ENCODE results near the gene CHCT1. TPM values are rescaled to one million over a fixed set of nuclear protein-coding genes. Genes with fewer than 3 reads are reported as not detected.

Gene CHCT1
- total and polyA plus RNA-seq, 2 of the 8 experiments (the other 6 are each of a cell fraction or from before 2014, with no cell fraction given), result 0.06 TPM; not detected in 1

DNA sequence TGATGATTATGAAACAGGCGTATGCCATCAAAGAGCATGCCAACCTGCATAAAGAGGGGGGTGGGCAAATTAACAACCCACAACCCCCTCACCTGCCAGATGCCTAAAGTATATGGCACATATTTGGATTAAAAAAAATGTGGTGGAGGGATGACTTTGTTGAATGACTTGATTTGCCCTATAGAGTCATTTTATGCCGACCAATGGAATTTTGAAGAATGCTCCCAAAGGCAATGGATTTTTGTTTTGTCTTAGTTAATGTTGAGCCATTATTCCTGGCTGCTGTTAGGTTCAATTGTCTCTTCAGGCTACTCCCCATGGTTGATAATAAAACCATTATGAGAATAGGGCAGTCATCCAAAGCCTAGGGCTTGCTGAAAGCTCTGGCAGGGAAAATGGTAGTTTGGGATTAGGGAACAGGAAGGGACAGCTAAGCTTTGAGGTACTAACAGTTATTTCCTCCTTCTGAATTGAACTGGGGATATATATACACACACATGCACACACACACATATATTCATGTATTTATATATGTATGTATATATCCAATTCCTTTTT lies 5.8 kb upstream of the CHCT1 start:
- no peak overlapping the region for H2AK5ac ChIP-seq (ENCODE audit: low read depth, low read length)
- no peaks in the 10 kb centered on the region for H3K27me3 ChIP-seq (replicated peaks in 1 of 4; ENCODE audit: control insufficient read depth in 3 of 4, extremely low read depth in 1 of 4, insufficient read depth in 3 of 4, low read length in 3 of 4)
- no peak overlapping the region for H3K4me3 ChIP-seq (ENCODE audit: extremely low read depth in 1 of 4, insufficient read depth in 2 of 4, low read depth in 3 of 4, low read length in 4 of 4)
- H3K14ac ChIP-seq (ENCODE audit: insufficient read length), result no peak overlapping the region
- H3K79me2 ChIP-seq (ENCODE audit: control insufficient read depth in 1 of 2, insufficient read depth in 2 of 2, low read length in 2 of 2), result no peaks in the 10 kb centered on the region
- no peak overlapping the region for H4K8ac ChIP-seq (ENCODE audit: extremely low read depth, insufficient read depth, low read length)
- no peaks in the 10 kb centered on the region for H4K20me1 ChIP-seq (replicated peaks in 1 of 2; ENCODE audit: control insufficient read depth in 1 of 2, insufficient read depth in 2 of 2, low read length in 2 of 2)
- ChIA-PET POLR2A (ENCODE audit: partially characterized antibody) (interaction anchor here (0.5 kb wide), 1 partner anchor 10 kb away, joined by 3 read pairs; no protein-coding TSS in a partner anchor), CTCF (ENCODE audit: partially characterized antibody) (interaction anchor here (0.6 kb wide), 1 partner anchor 175 kb away, joined by 5 read pairs; no protein-coding TSS in a partner anchor)
- no peak overlapping the region for H2BK20ac ChIP-seq (ENCODE audit: low read length)
- no peak overlapping the region for H4K91ac ChIP-seq (replicated peaks; ENCODE audit: insufficient read length, low read length)
- 88% methylated on average over 2 of the region's 2 CpGs; no CpG with 5 or more reads in 1 of the 2 experiments for WGBS, 2 experiments (ENCODE audit: extremely low coverage in 1 of 2, insufficient coverage in 1 of 2, insufficient read length in 1 of 2, insufficient replicate concordance in 2 of 2, low coverage in 1 of 2, low lambda C conversion rate in 2 of 2, missing lambda C conversion rate in 1 of 2)
- no peak overlapping the region for H3K23ac ChIP-seq (ENCODE audit: insufficient read length)
- H3K4me1 ChIP-seq (replicated peaks in 1 of 4; ENCODE audit: control insufficient read depth in 3 of 4, insufficient read depth in 4 of 4, low read length in 3 of 4), result no peaks in the 10 kb centered on the region
- no peak overlapping the region for H2AFZ ChIP-seq (ENCODE audit: low read length)
- H2BK12ac ChIP-seq (ENCODE audit: low read depth, low read length), result no peak overlapping the region
- FAIRE-seq (no peak), DNase-seq (ENCODE audit: low read depth in 1 of 2, low spot score in 2 of 2) (no peak)
- H4K5ac ChIP-seq (ENCODE audit: insufficient read length, low read depth, low read length), result no peak overlapping the region
- H3K4ac ChIP-seq (replicated peaks; ENCODE audit: insufficient read length, low read depth, low read length), result no peak overlapping the region
- no peak overlapping the region for H3K18ac ChIP-seq (ENCODE audit: extremely low read depth, low read length)
- no peak for TF ChIP-seq FOSL1 (IDR thresholded peaks at IDR 0.05; ENCODE audit: insufficient read depth, low read depth, low read length)
- TF ChIP-seq EZH2 (IDR thresholded peaks at IDR 0.05; ENCODE audit: low read depth, low read length, severe bottlenecking), result no peak
- TF ChIP-seq TCF12 (IDR thresholded peaks at IDR 0.05; ENCODE audit: low read depth, low read length), result no peak
- TF ChIP-seq RXRA (IDR thresholded peaks at IDR 0.05; ENCODE audit: insufficient read depth, low read depth, low read length), result no peak
- no peak for TF ChIP-seq SP2 (IDR thresholded peaks at IDR 0.05; ENCODE audit: low read length)
- no peak for TF ChIP-seq BACH1 (IDR thresholded peaks at IDR 0.05; ENCODE audit: low read length)
- no peak for TF ChIP-seq YY1 (IDR thresholded peaks at IDR 0.05; ENCODE audit: low read depth, low read length)
- TF ChIP-seq BRCA1 (IDR thresholded peaks at IDR 0.05; ENCODE audit: low read depth, low read length), result no peak
- TF ChIP-seq PHF8 (conservative IDR thresholded peaks at IDR 0.05; ENCODE audit: low read depth, low read length), result no peak
- no peak for TF ChIP-seq SIX5 (IDR thresholded peaks at IDR 0.05; ENCODE audit: low read depth, low read length)
- no peak for TF ChIP-seq POU5F1 (IDR thresholded peaks at IDR 0.05; ENCODE audit: low read depth, low read length)
- TF ChIP-seq ASH2L (IDR thresholded peaks at IDR 0.05; ENCODE audit: low read length), result no peak
- H3K9ac ChIP-seq (replicated peaks in 1 of 4; ENCODE audit: extremely low read depth in 1 of 4, low read depth in 3 of 4, low read length in 3 of 4), result no peak overlapping the region
- H3K27ac ChIP-seq (ENCODE audit: low read depth, low read length), result no peak overlapping the region
- H2BK120ac ChIP-seq (replicated peaks; ENCODE audit: low read depth, low read length), result no peak overlapping the region
- H3K9me3 ChIP-seq (ENCODE audit: insufficient read depth in 2 of 2, low read depth in 1 of 2, low read length in 1 of 2), result no peaks in the 10 kb centered on the region
- H3K56ac ChIP-seq (replicated peaks; ENCODE audit: insufficient read length, low read depth, low read length), result no peak overlapping the region
- H3K36me3 ChIP-seq (ENCODE audit: control insufficient read depth in 2 of 4, insufficient read depth in 4 of 4, low read length in 3 of 4), result no peaks in the 10 kb centered on the region
- no peaks in the 10 kb centered on the region for H3K79me1 ChIP-seq (ENCODE audit: low read depth, low read length)
- H2BK15ac ChIP-seq (ENCODE audit: low read length), result no peak overlapping the region
- H3K4me2 ChIP-seq (ENCODE audit: insufficient read depth in 1 of 2, low read depth in 2 of 2, low read length in 2 of 2), result no peak overlapping the region
- H2BK5ac ChIP-seq (ENCODE audit: low read depth, low read length), result no peak overlapping the region
- H3K23me2 ChIP-seq (ENCODE audit: low read depth, low read length), result no peaks in the 10 kb centered on the region; the same call in 1 of the 2 replicates

Measured in H1 (cell line).